ENCODE measurements around the gene CLMP. TPM values are rescaled to one million over a fixed set of nuclear protein-coding genes. Genes with fewer than 3 reads are reported as not detected.
"Not testable (repeated sequence)": the region's sequence is repeated elsewhere in the genome, so short reads cannot be mapped to it uniquely, and the experiment has no call there.

Gene CLMP
- total and polyA plus RNA-seq, 2 donors (not counting 3 experiments of a cell fraction or from before 2014, with no cell fraction given) = 0.03 to 0.18 TPM

DNA sequence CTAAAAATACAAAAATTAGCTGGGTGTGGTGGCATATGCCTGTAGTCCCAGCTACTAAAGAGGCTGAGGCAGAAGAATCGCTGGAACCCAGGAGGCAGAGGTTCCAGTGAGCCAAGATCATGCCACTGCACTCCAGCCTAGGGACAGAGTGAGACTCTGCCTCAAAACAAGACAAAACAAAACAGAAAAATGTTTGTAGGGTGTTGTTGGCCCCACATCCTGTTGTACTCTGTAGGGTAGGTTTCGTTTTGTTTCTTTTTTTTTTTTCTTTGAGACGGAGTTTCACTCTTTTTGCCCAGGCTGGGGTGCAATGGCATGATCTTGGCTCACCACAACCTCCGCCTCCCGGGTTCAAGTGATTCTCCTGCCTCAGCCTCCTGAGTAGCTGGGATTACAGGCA lies 107.4 kb downstream of the CLMP start:
- H4K20me1 ChIP-seq (replicated peaks; ENCODE audit: control insufficient read depth, extremely low read depth, insufficient read depth, low read length); H3K27me3 ChIP-seq (ENCODE audit: control insufficient read depth in 2 of 2, insufficient read depth in 2 of 2, low read length in 2 of 2); H3K4me2 ChIP-seq (ENCODE audit: insufficient read depth, low read length); H3K79me2 ChIP-seq (ENCODE audit: control insufficient read depth, insufficient read depth, low read length); POLR2A ChIA-PET; H3K27ac ChIP-seq (ENCODE audit: insufficient read depth, low read depth, low read length); H3K9me1 ChIP-seq (replicated peaks; ENCODE audit: control insufficient read depth, extremely low read depth, insufficient read depth, low read length); DNase-seq (ENCODE audit: low read depth, low spot score); H3K36me3 ChIP-seq (ENCODE audit: control insufficient read depth in 2 of 2, extremely low read depth in 1 of 2, insufficient read depth in 2 of 2, low read length in 2 of 2); FAIRE-seq; H3K4me3 ChIP-seq (replicated peaks in 1 of 3; ENCODE audit: insufficient read depth in 1 of 3, low read depth in 1 of 3, low read length in 3 of 3); BruUV-seq (replicated peaks); dilution Hi-C loops (cut with MboI; ENCODE audit: extremely low pct_ligation_motif_present, low sequenced_read_pairs); intact Hi-C loops (cut with micrococcal nuclease); H2AFZ ChIP-seq (ENCODE audit: low read depth, low read length); H3K9me3 ChIP-seq (replicated peaks; ENCODE audit: control insufficient read depth, insufficient read depth, low read length); H3K9ac ChIP-seq (replicated peaks; ENCODE audit: extremely low read depth, insufficient read depth, low read length): not testable (repeated sequence)
- CTCF ChIA-PET = interaction anchor here (0.7 to 2.2 kb wide), 3 partner anchors 15 to 173 kb away, joined by 3 to 9 read pairs (median 6); no protein-coding TSS in a partner anchor
- peaks cover 14% of the 10 kb centered on the region for H3K4me1 ChIP-seq (ENCODE audit: control insufficient read depth, extremely low read depth, insufficient read depth, low read length)

DNA sequence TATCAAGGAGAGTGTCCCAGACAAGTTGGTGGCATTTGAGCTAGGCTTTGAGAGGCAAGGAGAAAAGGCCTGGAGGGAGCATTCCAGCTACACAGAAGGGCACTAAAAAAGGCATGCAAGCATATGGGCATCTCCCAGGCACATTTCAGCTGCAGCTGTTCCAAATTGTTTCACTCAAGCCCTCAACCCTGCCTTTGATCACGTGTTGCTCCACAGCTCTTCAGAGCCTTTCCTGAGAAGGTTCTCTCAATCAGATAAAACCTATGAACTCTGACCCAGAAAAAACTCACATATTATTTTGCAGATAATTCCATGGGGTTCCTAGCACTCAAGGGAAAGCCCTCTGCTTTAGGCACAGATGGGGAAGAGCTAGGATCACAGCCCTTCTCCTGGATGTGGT lies 108.7 kb downstream of the CLMP start:
- Histone ChIP-seq H3K9ac (replicated peaks; ENCODE audit: extremely low read depth, insufficient read depth, low read length) (no peak overlapping the region), H3K4me3 (replicated peaks in 1 of 3; ENCODE audit: insufficient read depth in 1 of 3, low read depth in 1 of 3, low read length in 3 of 3) (no peak overlapping the region), H3K9me3 (replicated peaks; ENCODE audit: control insufficient read depth, insufficient read depth, low read length) (no peaks in the 10 kb centered on the region), H3K4me1 (ENCODE audit: control insufficient read depth, extremely low read depth, insufficient read depth, low read length) (peaks cover 15% of the 10 kb centered on the region), H3K9me1 (replicated peaks; ENCODE audit: control insufficient read depth, extremely low read depth, insufficient read depth, low read length) (no peaks in the 10 kb centered on the region), H3K4me2 (ENCODE audit: insufficient read depth, low read length) (no peak overlapping the region), H3K79me2 (ENCODE audit: control insufficient read depth, insufficient read depth, low read length) (no peaks in the 10 kb centered on the region), H4K20me1 (replicated peaks; ENCODE audit: control insufficient read depth, extremely low read depth, insufficient read depth, low read length) (no peaks in the 10 kb centered on the region), H3K36me3 (ENCODE audit: control insufficient read depth in 2 of 2, extremely low read depth in 1 of 2, insufficient read depth in 2 of 2, low read length in 2 of 2) (no peaks in the 10 kb centered on the region), H3K27me3 (ENCODE audit: control insufficient read depth in 2 of 2, insufficient read depth in 2 of 2, low read length in 2 of 2) (no peaks in the 10 kb centered on the region), H2AFZ (ENCODE audit: low read depth, low read length) (no peak overlapping the region), H3K27ac (ENCODE audit: insufficient read depth, low read depth, low read length) (no peak overlapping the region)
- no TSS peak for BruUV-seq (replicated peaks)
- TF ChIP-seq FOS (IDR thresholded peaks at IDR 0.05; ENCODE audit: borderline replicate concordance, insufficient read depth, low read length) (no peak), EZH2 (IDR thresholded peaks at IDR 0.05; ENCODE audit: borderline replicate concordance, low read depth, low read length, severe bottlenecking) (no peak), GATA2 (IDR thresholded peaks at IDR 0.05; ENCODE audit: insufficient read depth, insufficient read length, low read depth, low read length) (no peak), JUN (IDR thresholded peaks at IDR 0.05; ENCODE audit: borderline replicate concordance, insufficient read depth, insufficient read length, low read depth) (no peak), POLR2AphosphoS5 (IDR thresholded peaks at IDR 0.05; ENCODE audit: insufficient read depth, low read depth, low read length) (no peak), POLR2A (IDR thresholded peaks at IDR 0.05; ENCODE audit: low read depth, low read length) (no peak), MAX (IDR thresholded peaks at IDR 0.05; ENCODE audit: insufficient read depth, insufficient read length) (no peak), MYC (IDR thresholded peaks at IDR 0.05; ENCODE audit: low read depth, low read length) (no peak)
- TF ChIP-seq, protein P1, sequence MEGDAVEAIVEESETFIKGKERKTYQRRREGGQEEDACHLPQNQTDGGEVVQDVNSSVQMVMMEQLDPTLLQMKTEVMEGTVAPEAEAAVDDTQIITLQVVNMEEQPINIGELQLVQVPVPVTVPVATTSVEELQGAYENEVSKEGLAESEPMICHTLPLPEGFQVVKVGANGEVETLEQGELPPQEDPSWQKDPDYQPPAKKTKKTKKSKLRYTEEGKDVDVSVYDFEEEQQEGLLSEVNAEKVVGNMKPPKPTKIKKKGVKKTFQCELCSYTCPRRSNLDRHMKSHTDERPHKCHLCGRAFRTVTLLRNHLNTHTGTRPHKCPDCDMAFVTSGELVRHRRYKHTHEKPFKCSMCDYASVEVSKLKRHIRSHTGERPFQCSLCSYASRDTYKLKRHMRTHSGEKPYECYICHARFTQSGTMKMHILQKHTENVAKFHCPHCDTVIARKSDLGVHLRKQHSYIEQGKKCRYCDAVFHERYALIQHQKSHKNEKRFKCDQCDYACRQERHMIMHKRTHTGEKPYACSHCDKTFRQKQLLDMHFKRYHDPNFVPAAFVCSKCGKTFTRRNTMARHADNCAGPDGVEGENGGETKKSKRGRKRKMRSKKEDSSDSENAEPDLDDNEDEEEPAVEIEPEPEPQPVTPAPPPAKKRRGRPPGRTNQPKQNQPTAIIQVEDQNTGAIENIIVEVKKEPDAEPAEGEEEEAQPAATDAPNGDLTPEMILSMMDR (IDR thresholded peaks at IDR 0.05; ENCODE audit: extremely low read depth in 1 of 2, insufficient read depth in 1 of 2, low read depth in 1 of 2, low read length in 2 of 2) = no peak
- CTCF ChIA-PET = interaction anchor here (0.7 to 4.9 kb wide), 3 partner anchors 17 to 175 kb away, joined by 3 to 32 read pairs (median 4); no protein-coding TSS in a partner anchor
- POLR2A ChIA-PET = no interaction called here
- dilution Hi-C loops (cut with MboI; ENCODE audit: extremely low pct_ligation_motif_present, low sequenced_read_pairs) (no loop called here), intact Hi-C loops (cut with micrococcal nuclease) (no loop called here)
- no peak for FAIRE-seq
- DNase-seq (ENCODE audit: low read depth, low spot score) = no peak
